HG03064 (cell line): ENCODE data around the gene IFNA16.
"Not testable (repeated sequence)": the region's sequence is repeated elsewhere in the genome, so short reads cannot be mapped to it uniquely, and the experiment has no call there.

ENCODE experiments used
- ATAC-seq: cut with Tn5 transposase; IDR thresholded peaks from one replicate; pipeline ENCODE4 v1.9.1; 2021; ENCODE audit warnings: low read depth; ENCODE audit not compliant: unreplicated experiment

Gene IFNA16

GRCh38 chr9:21217211-21217610, at the start of gene IFNA16:
Gene IFNA16, minus strand, starts transcription at chr9:21217311. Its CDS starts 6 bp downstream, at chr9:21217305.
- not testable (repeated sequence) for ATAC-seq

GRCh38 chr9:21265421-21266189, 48.5 kb upstream of the IFNA16 start:
- no peak for ATAC-seq

DNA sequence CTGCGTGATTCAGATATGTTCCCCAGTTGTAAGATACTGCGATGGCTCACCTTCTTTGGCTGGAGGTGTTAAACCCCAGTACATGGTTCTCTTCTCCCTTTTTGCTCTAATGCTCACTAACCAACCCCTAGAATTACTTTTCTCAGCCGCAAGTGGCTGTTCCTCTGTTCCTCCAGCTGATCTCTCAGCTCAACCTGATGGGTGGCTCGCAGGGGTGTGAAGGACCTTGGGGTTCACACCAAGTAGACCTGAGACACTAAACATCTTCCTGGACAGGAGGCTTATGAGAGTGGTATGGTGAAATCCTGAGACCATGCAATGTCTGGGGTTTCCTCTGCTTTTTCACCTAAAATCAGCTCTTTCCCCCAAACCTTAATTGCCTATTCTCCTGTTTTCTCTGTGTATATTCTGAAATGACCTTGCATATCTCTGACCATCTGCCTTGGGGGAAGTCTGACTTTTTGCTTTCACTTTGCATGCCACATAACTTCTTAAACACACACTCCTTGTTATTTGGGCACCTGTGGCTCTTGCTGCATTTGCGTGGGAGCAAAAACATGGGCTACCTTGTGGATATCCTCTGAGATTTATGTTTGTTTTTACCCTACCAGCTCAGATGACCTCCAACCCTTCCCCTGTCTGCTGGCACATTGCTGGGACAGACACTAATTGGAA, 38.6 kb upstream of the IFNA16 start:
- ATAC-seq: no peak

- no peak for ATAC-seq
Measured at GRCh38 chr9:21252721-21253547, 35.8 kb upstream of the IFNA16 start.

DNA sequence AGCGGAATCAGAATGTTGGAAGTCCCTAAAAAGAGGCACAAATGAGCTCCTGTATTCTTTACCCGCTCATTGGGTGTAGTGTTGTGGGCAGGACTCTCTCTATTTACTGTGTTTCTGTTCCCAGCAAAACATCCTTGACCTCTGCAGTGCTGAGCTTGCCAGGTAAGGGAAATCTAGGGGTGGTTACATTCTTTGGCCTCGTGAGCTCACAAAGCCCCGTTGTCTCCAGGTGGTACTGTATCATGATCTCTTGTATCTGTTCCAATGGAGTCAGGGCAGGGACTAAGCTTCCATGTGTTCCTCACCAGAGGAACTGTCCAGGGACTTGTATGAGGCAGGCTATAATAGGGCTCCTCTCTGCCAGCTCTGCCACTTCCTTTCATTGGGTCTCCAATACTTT, 34.5 kb upstream of the IFNA16 start:
- no peak for ATAC-seq

GRCh38 chr9:21251190-21251589, 34.1 kb upstream of the IFNA16 start:
- no peak for ATAC-seq

DNA sequence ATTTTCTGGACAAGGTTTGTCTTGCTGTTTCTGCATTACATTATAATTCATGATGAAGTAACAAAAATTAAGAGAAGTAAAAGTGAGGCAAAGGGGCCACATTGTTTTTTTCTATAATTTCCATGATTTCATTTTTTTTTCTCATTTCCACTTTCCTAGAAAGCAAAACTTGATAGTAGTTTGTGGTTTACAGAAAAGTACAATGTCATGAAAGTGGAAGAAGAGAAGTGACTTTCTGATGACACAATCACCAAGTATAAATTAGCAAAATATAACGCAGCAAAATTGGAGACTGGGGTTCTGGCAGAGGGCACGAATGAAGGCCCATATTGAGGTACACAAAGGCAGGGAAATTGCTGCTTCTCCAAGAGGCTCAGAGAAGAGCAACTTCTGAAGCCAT, 27.7 kb upstream of the IFNA16 start:
- no peak for ATAC-seq

DNA sequence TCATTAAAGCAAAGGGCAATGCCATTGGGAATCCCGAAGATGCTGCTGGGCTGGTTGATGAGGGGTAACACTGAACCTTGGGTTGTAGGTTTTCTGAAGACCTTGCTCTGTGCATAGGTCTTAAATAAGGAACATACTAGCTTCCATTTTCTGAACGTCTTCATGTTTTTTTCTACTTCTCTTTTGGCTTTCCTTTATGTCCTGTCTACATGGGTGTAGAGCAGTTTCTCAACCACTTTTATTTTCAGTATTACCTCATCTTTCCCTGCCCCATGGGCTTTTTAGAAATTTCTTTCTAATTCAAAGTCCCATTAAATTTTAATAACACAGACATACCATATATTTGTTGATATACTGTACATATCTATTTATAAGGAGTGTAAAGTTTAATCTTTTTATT, 22.8 kb upstream of the IFNA16 start, which contains the start of gene IFNA14:
Gene IFNA14 (minus strand): TSS at position 95 of the 400 bp plus-strand sequence. CDS start 70 bp downstream, at position 25.
- no peak for ATAC-seq

DNA sequence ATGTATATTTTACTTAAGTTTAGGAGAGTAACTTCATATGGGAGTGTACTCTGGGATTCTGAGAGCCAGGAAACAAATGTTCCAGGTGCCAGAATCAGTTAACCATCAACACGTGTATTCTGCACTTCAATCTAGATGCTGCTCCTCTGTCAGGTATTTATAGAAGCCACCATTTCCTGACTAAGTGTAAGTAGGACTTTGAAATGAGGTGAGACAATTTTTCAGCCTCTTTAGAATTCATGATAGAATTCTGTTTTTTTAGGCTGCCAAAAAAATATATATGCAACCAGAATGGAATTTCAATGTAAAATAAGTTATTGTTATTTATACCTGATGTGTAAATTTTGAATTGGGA, 19.2 kb upstream of the IFNA16 start:
- ATAC-seq: not testable (repeated sequence)

- ATAC-seq: not testable (repeated sequence)
Measured at GRCh38 chr9:21235468-21236359, 18.6 kb upstream of the IFNA16 start.

GRCh38 chr9:21234153-21234687, 17.1 kb upstream of the IFNA16 start:
- no peak for ATAC-seq

DNA sequence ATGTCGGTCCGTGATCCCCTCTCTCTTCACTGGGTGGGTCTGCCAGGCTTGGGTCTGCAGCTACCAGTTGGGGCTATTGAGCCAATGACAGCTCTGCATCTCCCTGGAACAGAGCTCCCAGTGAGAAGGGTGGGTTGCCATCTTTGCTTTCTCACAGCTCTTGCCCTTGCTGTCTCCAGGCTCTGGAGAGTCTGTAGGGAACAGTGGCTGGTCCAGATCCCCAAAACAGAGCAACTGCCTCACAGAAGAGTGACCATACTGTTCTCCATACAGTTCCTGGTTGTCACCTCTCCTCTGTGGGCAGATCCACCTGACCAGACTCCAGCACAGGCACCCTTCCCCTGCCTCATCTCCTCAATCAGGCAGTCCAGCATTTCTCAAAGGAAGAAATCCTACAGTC, 16.1 kb upstream of the IFNA16 start:
- no peak for ATAC-seq

DNA sequence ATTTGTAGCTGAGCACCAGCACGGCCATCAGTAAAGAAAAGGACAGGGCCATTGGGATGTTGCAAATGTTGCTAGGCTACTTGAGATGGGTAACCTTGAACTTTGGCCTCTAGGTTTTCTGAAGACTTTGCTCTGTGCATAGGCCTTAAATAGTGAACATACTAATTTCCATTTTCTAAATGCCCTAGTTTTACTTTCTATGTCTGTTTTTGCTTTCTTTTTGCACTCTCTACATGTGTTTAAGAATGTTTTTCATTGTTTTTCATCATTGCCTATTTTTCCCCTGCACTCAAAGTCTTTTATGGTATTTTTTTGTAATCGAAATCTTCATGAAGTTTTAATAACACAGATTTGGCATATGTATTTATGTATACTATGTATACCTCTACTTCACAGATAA, 11.0 kb upstream of the IFNA16 start, which contains the start of gene IFNA17:
Gene IFNA17 (minus strand): TSS at position 101 of the 400 bp plus-strand sequence. CDS start 49 bp downstream, at position 52.
- ATAC-seq: no peak

- not testable (repeated sequence) for ATAC-seq
Measured at GRCh38 chr9:21213411-21214326, 3.4 kb downstream of the IFNA16 start.

DNA sequence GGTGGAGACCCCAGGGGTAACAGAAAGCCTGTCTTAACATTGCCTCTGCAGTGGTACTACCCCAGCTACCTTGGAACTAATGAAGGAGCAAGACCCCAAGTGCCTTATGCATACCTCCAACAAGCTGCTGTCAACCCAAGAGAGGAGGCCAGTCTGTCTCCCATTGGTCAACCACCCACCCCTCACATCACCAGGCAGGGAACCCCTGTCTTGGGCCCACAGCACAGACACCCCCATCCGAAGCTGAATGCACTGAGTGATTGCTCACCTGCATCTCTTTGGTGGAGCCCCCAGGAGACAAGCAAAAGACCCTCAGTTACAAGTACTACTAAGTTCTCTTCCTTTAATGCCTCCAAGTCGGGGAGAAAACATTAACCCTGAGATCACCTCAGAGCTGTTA, 5.0 kb downstream of the IFNA16 start:
- ATAC-seq: not testable (repeated sequence)

GRCh38 chr9:21210782-21211181, 6.3 kb downstream of the IFNA16 start:
- not testable (repeated sequence) for ATAC-seq

DNA sequence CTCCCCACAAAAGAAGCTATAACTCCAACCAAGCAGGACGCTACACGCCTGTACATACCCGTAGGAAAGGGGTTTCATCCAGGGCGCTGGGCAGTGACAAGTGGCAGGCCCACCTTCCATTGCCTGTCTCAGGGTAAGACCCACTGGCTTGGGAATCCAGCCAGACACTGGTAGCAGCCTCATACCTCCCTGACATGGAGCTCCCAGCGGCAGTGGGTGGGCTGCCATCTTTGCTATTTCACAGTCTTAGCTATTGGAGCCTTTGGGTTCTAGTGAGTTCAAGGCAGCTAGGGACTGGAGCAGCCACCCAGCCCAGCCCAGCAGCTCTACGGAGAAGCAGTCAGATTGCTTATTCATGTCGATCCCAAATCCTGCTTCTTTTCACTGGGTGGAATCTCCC, 6.8 kb downstream of the IFNA16 start:
- ATAC-seq: no peak

DNA sequence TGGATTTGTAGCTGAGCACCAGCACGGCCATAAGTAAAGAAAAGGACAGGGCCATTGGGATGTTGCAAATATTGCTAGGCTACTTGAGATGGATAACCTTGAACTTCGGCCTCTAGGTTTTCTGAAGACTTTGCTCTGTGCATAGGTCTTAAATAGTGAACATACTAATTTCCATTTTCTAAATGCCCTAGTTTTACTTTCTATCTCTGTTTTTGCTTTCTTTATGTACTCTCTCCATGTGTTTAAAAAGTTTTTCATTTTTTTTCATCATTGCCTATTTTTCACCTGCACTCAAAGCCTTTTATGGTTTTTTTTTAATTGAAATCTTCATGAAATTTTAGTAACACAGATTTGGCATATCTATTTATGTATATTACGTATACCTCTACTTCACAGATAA, 10.1 kb downstream of the IFNA16 start, which contains the start of gene IFNA10:
Gene IFNA10 (minus strand): TSS at position 101 of the 400 bp plus-strand sequence. CDS start 46 bp downstream, at position 55.
- not testable (repeated sequence) for ATAC-seq
